GM12872 (cell line): ENCODE data around the gene KRTAP1-4.

ENCODE experiments used
- TF ChIP-seq, protein P1 (sequence below): IDR thresholded peaks from 3 replicates; pipeline ENCODE4 v1.5.1; 2011; ENCODE audit warnings: low read depth, mild to moderate bottlenecking, low read length, moderate library complexity; ENCODE audit not compliant: insufficient read depth

Gene KRTAP1-4

GRCh38 chr17:40980596-40980995 lies 49.4 kb downstream of the KRTAP1-4 start:
- TF ChIP-seq, protein P1, sequence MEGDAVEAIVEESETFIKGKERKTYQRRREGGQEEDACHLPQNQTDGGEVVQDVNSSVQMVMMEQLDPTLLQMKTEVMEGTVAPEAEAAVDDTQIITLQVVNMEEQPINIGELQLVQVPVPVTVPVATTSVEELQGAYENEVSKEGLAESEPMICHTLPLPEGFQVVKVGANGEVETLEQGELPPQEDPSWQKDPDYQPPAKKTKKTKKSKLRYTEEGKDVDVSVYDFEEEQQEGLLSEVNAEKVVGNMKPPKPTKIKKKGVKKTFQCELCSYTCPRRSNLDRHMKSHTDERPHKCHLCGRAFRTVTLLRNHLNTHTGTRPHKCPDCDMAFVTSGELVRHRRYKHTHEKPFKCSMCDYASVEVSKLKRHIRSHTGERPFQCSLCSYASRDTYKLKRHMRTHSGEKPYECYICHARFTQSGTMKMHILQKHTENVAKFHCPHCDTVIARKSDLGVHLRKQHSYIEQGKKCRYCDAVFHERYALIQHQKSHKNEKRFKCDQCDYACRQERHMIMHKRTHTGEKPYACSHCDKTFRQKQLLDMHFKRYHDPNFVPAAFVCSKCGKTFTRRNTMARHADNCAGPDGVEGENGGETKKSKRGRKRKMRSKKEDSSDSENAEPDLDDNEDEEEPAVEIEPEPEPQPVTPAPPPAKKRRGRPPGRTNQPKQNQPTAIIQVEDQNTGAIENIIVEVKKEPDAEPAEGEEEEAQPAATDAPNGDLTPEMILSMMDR, result no peak

DNA sequence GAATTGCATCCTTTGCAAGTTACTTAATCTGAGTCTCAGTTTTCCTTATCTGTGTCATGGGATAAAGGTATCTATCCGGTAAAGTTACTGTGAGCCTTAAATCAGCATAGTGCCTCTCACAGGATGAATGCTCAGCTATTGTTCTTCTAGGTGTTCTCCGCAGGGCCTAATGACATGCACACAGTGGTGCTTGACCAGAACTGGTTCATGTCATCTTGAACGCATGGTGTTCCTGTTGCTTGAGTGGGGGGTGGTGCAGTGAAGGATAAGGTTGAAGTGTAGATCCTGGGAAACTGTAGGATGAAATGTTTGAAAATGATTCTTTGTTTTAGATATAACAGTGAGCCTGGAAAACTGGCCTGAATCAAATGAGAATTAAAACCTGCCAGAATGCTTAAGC lies 49.9 kb downstream of the KRTAP1-4 start:
- TF ChIP-seq, protein P1, result no peak
